ENCODE measurements around the gene NEDD4. TPM values are rescaled to one million over a fixed set of nuclear protein-coding genes. Genes with fewer than 3 reads are reported as not detected.
A peak's percentile ranks its signal among the peaks of the same experiment; 100 is the strongest.

The NEDD4 gene
- total RNA-seq, 1 donor from 2014 or later: 24.1 TPM

DNA sequence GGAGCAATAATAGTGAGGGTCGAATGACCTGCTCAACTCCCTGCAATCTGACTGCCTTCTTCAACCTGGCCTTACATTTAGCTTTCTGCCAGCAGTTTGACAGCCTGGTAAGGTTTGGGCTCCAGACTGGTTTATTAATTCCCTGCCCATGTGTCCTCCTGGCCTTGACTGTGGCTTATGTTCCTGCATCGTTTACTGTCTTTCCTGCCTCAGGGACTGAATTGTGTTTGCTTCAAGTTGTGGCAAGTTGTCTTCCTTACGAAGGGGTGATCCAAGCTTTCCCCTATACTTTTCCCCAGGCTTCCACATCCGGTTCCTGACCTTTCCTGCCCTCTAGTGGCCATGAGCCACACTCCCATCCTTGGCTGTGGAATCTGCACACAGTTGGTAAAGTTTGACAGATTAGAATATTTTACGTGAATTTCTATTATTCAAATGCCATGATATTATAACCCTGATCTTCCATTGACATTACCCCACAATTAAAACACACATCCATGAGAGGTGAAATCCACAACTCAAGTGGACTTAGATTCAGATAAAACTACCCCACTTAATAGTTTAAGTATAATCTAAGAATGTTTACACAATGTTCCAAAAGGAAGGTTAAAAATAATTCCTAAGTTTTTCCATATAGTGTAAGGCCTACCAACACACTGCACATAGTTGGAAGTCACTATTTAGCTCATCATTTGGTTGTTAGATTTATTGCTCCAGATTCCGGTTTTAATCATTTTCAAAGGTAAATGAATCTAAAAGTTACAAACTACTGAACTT lies 95.7 kb downstream of the NEDD4 start:
- H3K36me3 Mint-ChIP-seq (ENCODE audit: unreplicated experiment): no peaks in the 10 kb centered on the region
- H3K27ac Mint-ChIP-seq (ENCODE audit: unreplicated experiment): peak overlapping the region; percentile 70
- DNase-seq (ENCODE audit: extremely low spot score, unreplicated experiment): no peak
- no peak overlapping the region for H3K4me3 Mint-ChIP-seq (ENCODE audit: unreplicated experiment)
- H3K4me1 Mint-ChIP-seq (ENCODE audit: unreplicated experiment): peaks cover 31% of the 10 kb centered on the region
- H3K9me3 Mint-ChIP-seq (ENCODE audit: unreplicated experiment): no peaks in the 10 kb centered on the region
- H3K27me3 Mint-ChIP-seq (ENCODE audit: unreplicated experiment): no peaks in the 10 kb centered on the region
- TF ChIP-seq, protein P1, sequence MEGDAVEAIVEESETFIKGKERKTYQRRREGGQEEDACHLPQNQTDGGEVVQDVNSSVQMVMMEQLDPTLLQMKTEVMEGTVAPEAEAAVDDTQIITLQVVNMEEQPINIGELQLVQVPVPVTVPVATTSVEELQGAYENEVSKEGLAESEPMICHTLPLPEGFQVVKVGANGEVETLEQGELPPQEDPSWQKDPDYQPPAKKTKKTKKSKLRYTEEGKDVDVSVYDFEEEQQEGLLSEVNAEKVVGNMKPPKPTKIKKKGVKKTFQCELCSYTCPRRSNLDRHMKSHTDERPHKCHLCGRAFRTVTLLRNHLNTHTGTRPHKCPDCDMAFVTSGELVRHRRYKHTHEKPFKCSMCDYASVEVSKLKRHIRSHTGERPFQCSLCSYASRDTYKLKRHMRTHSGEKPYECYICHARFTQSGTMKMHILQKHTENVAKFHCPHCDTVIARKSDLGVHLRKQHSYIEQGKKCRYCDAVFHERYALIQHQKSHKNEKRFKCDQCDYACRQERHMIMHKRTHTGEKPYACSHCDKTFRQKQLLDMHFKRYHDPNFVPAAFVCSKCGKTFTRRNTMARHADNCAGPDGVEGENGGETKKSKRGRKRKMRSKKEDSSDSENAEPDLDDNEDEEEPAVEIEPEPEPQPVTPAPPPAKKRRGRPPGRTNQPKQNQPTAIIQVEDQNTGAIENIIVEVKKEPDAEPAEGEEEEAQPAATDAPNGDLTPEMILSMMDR (IDR thresholded peaks at IDR 0.05): peak; percentile 74

DNA sequence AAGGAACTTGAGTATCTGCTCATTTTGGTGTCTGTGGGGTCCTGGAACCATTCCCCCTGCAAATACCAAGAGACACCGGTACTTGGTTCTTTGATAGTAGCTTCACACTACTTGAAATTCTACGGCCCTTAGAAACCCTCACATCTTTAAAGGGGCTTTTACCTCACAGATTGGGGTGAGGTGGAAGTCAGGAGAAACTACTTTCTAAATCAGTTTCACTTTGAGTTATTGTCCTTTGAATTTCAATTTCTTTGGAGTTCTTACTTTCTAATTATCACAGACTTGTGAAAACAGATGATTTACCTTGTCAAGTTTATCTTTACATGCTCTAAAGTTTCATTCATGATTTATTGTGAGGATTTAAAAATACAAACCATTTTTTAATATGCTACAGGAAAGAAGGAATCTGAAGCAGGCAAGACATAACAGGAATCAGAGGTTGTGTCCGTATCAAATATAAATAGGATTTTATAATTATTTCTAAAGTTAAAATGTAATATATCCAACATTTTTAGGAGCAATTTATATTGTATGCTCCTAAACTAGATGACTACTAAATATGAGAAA lies 98.9 kb downstream of the NEDD4 start:
- Mint-ChIP-seq H3K27me3 (ENCODE audit: unreplicated experiment) (no peaks in the 10 kb centered on the region), H3K27ac (ENCODE audit: unreplicated experiment) (no peak overlapping the region), H3K36me3 (ENCODE audit: unreplicated experiment) (peaks cover 4% of the 10 kb centered on the region), H3K4me1 (ENCODE audit: unreplicated experiment) (peaks cover 27% of the 10 kb centered on the region), H3K4me3 (ENCODE audit: unreplicated experiment) (peak overlapping the region; percentile 55), H3K9me3 (ENCODE audit: unreplicated experiment) (no peaks in the 10 kb centered on the region)
- TF ChIP-seq, protein P1 (IDR thresholded peaks at IDR 0.05): no peak
- no peak for DNase-seq (ENCODE audit: extremely low spot score, unreplicated experiment)

DNA sequence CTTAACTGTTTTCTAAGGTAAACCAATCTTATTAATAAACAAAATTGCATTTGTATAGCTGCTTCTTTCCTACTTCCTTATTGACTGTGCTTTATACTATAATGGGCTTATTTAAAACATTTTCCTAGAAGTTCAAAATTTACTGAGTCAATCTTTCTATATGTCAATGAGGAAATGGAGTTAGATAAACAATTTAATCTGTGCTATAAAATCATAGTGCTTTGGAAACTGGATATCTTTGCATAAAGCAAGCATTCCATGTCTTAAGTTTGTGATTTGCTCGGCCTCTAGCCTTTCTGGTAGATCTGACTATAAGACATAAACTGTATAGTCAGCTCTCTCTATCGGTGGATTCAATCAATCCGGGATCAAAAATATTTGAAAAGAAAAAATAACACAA lies 99.6 kb downstream of the NEDD4 start:
- DNase-seq (ENCODE audit: extremely low spot score, unreplicated experiment): no peak
- Mint-ChIP-seq H3K27me3 (ENCODE audit: unreplicated experiment) (no peaks in the 10 kb centered on the region), H3K27ac (ENCODE audit: unreplicated experiment) (no peak overlapping the region), H3K4me1 (ENCODE audit: unreplicated experiment) (peaks cover 27% of the 10 kb centered on the region), H3K36me3 (ENCODE audit: unreplicated experiment) (peaks cover 4% of the 10 kb centered on the region), H3K9me3 (ENCODE audit: unreplicated experiment) (peaks cover 6% of the 10 kb centered on the region), H3K4me3 (ENCODE audit: unreplicated experiment) (no peak overlapping the region)
- TF ChIP-seq, protein P1 (IDR thresholded peaks at IDR 0.05): no peak

DNA sequence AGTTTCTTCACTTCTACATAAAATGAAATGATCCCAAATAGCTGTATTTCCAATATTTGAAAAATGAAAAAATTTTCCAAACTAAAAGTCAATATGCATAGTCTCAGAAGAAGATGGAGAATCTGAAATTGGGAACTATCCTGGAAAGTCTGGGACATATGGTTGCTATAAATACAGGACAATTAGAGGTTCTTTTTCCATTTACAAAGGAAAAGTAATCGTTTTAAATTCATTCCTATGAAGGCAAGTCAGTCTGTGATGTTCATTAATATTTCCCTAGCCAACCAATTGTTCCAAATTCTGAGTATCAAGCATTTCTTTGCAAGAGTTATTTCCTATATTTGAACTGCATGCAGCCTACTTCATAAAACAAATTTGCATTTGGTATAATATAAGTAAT lies 102.2 kb downstream of the NEDD4 start:
- DNase-seq (ENCODE audit: extremely low spot score, unreplicated experiment): no peak
- Mint-ChIP-seq H3K4me3 (ENCODE audit: unreplicated experiment) (no peak overlapping the region), H3K9me3 (ENCODE audit: unreplicated experiment) (peaks cover 25% of the 10 kb centered on the region), H3K4me1 (ENCODE audit: unreplicated experiment) (peaks cover 17% of the 10 kb centered on the region), H3K27me3 (ENCODE audit: unreplicated experiment) (no peaks in the 10 kb centered on the region), H3K36me3 (ENCODE audit: unreplicated experiment) (peaks cover 12% of the 10 kb centered on the region), H3K27ac (ENCODE audit: unreplicated experiment) (no peak overlapping the region)
- TF ChIP-seq, protein P1 (IDR thresholded peaks at IDR 0.05): no peak

DNA sequence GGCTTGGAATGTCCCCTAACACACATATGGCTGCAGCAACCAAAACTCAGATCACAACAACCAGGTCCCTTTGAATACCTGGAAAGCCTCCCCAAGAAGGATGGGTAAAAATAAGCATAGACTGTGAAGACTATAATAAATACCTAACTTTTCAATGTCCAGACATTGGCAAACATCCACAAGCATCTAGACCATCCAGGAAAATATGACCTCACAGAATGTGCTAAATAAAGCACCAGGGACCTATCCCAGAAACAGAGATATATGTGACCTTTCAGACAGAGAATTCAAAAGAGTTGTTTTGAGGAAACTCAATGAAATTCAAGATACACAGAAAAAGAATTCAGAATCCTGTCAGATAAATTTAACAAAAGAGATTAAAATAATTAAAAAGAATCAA lies 109.2 kb downstream of the NEDD4 start:
- TF ChIP-seq, protein P1 (IDR thresholded peaks at IDR 0.05): no peak
- no peak overlapping the region for H3K27ac Mint-ChIP-seq (ENCODE audit: unreplicated experiment)
- H3K4me3 Mint-ChIP-seq (ENCODE audit: unreplicated experiment): no peak overlapping the region
- peaks cover 11% of the 10 kb centered on the region for H3K36me3 Mint-ChIP-seq (ENCODE audit: unreplicated experiment)
- peaks cover 23% of the 10 kb centered on the region for H3K9me3 Mint-ChIP-seq (ENCODE audit: unreplicated experiment)
- no peak for DNase-seq (ENCODE audit: extremely low spot score, unreplicated experiment)
- no peaks in the 10 kb centered on the region for H3K27me3 Mint-ChIP-seq (ENCODE audit: unreplicated experiment)
- peaks cover 15% of the 10 kb centered on the region for H3K4me1 Mint-ChIP-seq (ENCODE audit: unreplicated experiment)

Data from osteocyte (in vitro differentiated cells).